Omental fat pad (tissue), 4 donors: ENCODE results near the gene HOXC6. TPM values are rescaled to one million over a fixed set of nuclear protein-coding genes. Genes with fewer than 3 reads are reported as not detected.
A peak's percentile ranks its signal among the peaks of the same experiment; 100 is the strongest.

ENCODE experiments used
- ATAC-seq: fragments of 150-250 bp; one replicate; pipeline ENCODE4 v1.9.1; 2016; ENCODE audit warnings: mild to moderate bottlenecking, moderate library complexity; ENCODE audit not compliant: low FRiP score
- DNase-seq: peaks from one replicate; pipeline ENCODE4 v3.0.0-alpha.2; 2019; ENCODE audit warnings: low spot score
- total RNA-seq, 4 donors: library from RNA; depleted of rRNA; stranded (reverse); fragments of >200 nt; gene quantifications; one replicate each; pipeline ENCODE4 v1.1.0, GENCODE V29; 2016
- TF ChIP-seq, protein P1 (sequence below), 3 donors: fragments of 450-650 bp; IDR thresholded peaks; one replicate each; pipeline ENCODE4 v1.5.1; 2016 to 2017; ENCODE audit warnings: antibody characterized with exemption in 3 of 3, mild to moderate bottlenecking in 3 of 3, moderate library complexity in 2 of 3

Gene HOXC6
- total RNA-seq, 4 donors from 2014 or later: 0.24 to 1.7 (median 1.2) TPM

DNA sequence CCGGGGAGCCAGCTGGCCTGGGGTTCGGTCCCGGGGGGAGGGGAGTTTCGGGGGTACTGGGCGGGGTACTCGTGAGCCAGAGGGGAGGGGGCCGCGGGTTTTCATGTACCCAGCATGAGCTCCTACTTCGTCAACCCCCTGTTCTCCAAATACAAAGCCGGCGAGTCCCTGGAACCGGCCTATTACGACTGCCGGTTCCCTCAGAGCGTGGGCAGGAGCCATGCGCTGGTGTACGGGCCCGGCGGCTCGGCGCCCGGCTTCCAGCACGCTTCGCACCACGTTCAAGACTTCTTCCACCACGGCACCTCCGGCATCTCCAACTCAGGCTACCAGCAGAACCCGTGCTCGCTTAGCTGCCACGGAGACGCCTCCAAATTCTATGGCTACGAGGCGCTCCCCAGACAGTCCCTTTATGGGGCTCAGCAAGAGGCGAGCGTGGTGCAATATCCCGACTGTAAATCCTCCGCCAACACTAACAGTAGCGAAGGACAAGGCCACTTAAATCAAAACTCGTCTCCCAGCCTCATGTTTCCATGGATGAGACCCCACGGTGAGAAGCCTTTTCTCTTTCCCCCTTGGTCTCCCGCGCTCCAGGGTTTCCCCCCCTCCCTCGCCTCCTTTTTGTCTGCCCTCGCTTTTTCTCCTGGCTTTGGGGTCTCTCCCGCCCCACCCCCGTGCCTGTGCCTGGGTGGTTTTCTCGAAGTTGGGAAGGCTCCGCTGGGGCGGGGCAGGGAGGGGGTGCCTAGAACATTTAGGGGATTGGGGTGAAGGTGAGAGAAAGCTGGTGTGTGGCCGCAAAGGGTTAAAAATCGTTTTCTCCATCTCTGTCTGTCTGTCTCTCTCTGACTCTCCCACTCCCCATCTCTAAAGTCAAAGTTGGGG, 18.8 kb upstream of the HOXC6 start:
- DNase-seq (no peak), ATAC-seq (peak; percentile 42)
- TF ChIP-seq, protein P1, sequence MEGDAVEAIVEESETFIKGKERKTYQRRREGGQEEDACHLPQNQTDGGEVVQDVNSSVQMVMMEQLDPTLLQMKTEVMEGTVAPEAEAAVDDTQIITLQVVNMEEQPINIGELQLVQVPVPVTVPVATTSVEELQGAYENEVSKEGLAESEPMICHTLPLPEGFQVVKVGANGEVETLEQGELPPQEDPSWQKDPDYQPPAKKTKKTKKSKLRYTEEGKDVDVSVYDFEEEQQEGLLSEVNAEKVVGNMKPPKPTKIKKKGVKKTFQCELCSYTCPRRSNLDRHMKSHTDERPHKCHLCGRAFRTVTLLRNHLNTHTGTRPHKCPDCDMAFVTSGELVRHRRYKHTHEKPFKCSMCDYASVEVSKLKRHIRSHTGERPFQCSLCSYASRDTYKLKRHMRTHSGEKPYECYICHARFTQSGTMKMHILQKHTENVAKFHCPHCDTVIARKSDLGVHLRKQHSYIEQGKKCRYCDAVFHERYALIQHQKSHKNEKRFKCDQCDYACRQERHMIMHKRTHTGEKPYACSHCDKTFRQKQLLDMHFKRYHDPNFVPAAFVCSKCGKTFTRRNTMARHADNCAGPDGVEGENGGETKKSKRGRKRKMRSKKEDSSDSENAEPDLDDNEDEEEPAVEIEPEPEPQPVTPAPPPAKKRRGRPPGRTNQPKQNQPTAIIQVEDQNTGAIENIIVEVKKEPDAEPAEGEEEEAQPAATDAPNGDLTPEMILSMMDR (IDR thresholded peaks at IDR 0.05): no peak

DNA sequence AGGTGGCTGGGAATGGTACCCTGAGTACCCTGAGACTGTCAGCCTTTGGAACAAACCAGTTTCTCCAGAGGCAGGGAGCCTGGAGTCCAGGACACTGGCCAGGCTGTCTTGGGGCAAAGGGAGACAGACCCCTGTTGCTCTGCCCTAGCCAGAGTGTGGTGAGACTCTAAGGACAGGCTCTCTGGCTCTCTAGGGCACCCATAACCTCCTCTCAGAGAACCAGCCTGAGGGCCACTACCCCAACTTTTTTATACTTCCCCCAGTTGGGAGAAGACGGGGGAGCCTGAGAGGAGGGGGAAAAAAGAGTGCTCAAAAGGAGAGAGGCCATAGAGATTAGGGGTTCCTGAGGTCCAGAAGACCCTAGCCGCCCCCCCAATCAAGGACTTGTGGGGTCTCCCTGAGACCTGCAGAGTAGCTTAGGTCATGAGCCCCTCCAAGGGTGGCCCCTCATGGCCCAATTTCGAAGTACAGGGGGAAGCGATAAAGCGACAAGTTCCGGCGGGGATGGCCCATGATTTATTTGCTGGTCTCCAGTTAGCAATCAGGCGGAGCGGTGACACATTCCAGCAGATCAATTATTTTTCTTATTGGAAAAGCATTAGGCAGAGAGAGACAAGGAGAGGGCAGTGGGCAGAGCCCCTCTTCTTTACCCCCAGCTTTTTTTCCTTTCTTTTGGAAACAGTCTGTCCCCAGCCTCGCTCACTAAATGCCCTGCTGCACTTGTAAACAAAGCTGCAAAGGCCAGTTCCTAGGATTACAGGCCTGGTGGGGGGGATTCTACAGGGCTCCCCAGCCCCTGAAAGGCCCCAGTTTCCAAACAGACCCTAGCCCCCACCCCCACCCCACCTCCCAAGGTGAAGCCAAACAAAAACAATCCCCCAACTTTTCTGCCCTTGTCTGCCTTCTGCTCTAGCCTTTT, 17.9 kb upstream of the HOXC6 start:
- TF ChIP-seq, protein P1 (IDR thresholded peaks at IDR 0.05): no peak
- ATAC-seq (no peak), DNase-seq (no peak)

- ATAC-seq (no peak), DNase-seq (no peak)
- TF ChIP-seq, protein P1 (IDR thresholded peaks at IDR 0.05): no peak
Measured at GRCh38 chr12:54010972-54011664, 17.1 kb upstream of the HOXC6 start.

DNA sequence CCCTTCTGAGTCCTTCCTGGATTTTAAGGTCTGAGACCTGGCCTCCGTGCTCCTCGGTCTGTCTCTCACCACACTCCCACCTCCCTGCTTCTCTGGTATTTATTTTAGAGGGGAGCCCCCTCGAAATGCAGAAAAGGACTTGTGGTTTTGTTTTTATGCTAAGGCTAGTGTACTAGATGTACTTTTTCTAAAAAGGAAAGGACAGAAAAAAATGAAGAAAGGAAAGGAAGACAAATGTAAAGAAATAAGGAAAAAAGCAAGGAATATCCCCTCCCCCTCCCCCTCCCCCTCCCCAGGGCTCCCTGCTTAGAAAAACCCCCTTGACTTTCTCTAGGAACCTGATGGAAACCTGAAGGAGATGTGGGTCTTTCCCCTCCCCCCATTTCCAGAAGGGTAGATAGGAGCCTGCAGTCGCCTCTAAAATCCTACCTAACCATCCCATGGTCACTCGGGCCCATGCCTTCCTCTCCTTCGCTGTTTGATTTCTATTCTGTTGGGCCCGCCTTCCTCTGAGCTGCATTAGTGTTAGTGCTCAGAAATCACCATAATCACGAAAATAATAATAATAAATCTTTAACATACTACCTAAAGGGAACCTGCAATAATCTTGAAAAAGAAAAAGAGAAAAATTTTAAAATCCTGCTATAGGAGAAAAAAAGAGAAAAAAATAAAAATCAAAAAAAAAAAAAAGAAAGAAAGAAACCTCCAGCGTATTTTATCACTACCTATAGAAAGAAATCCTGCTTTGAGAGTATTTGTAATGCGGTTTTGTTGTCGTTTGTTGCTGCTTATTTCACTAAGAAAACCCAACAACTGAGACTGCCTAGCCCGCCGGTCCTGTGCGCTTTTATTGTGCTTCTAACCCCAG, 16.3 kb upstream of the HOXC6 start:
- TF ChIP-seq, protein P1 (IDR thresholded peaks at IDR 0.05): no peak
- no peak for ATAC-seq
- no peak for DNase-seq

GRCh38 chr12:54012631-54013409, 15.4 kb upstream of the HOXC6 start:
- TF ChIP-seq, protein P1 (IDR thresholded peaks at IDR 0.05): no peak
- DNase-seq (no peak), ATAC-seq (no peak)
